CD8-positive, alpha-beta memory T cell (primary cell): ENCODE data around the gene NAA60. TPM values are rescaled to one million over a fixed set of nuclear protein-coding genes. Genes with fewer than 3 reads are reported as not detected.

Experiments used
- CTCF ChIA-PET: fragments of 350-600 bp; sonication (Branson Sonifier 250); formaldehyde crosslinking; loops from one replicate; lab custom pipeline; 2021; ENCODE audit warnings: antibody characterized with exemption; lab: Charles Lee
- POLR2A ChIA-PET: fragments of 350-600 bp; sonication (Branson Sonifier 250); formaldehyde crosslinking; loops from one replicate; lab custom pipeline; 2021; ENCODE audit warnings: antibody characterized with exemption; lab: Charles Lee
- DNase-seq, 5 donors: peaks; one replicate each; pipeline versions ENCODE4 v3.0.0 to v3.0.0-alpha.2; 2020 to 2022; ENCODE audit warnings: mixed read lengths in 1 of 5
- H3K27ac ChIP-seq: one replicate; pipeline ENCODE4 v1.7.0; 2013; ENCODE audit warnings: low read depth, mild to moderate bottlenecking, low read length, moderate library complexity
- H3K27me3 ChIP-seq: 2 replicates; pipeline ENCODE4 v1.7.0; 2013; ENCODE audit warnings: low read length, mild to moderate bottlenecking; ENCODE audit not compliant: insufficient read depth, poor library complexity, severe bottlenecking
- H3K36me3 ChIP-seq: 2 replicates; pipeline ENCODE4 v1.7.0; 2013; ENCODE audit warnings: mild to moderate bottlenecking, low read length, moderate library complexity; ENCODE audit not compliant: insufficient read depth
- H3K4me1 ChIP-seq: 2 replicates; pipeline ENCODE4 v1.7.0; 2013; ENCODE audit warnings: mild to moderate bottlenecking, low read length, moderate library complexity; ENCODE audit not compliant: insufficient read depth
- H3K4me3 ChIP-seq: 2 replicates; pipeline ENCODE4 v1.7.0; 2013; ENCODE audit warnings: mild to moderate bottlenecking, low read length
- H3K9me3 ChIP-seq: 2 replicates; pipeline ENCODE4 v1.7.0; 2013; ENCODE audit warnings: mild to moderate bottlenecking, low read length
- H3K27ac Mint-ChIP-seq, 8 donors: one replicate each; pipeline ENCODE4 v1.8.0; 2020 to 2021; ENCODE audit warnings: mixed read lengths in 8 of 8, mild to moderate bottlenecking in 6 of 8, inconsistent platforms in 3 of 8, moderate library complexity in 3 of 8
- H3K27me3 Mint-ChIP-seq, 2 donors: one replicate each; pipeline ENCODE4 v1.8.0; 2020 to 2021; ENCODE audit warnings: mixed read lengths in 2 of 2, mild to moderate bottlenecking in 1 of 2, moderate library complexity in 1 of 2
- H3K36me3 Mint-ChIP-seq, 3 donors: one replicate each; pipeline ENCODE4 v1.8.0; 2020 to 2021; ENCODE audit warnings: mixed read lengths in 3 of 3, inconsistent platforms in 1 of 3, mild to moderate bottlenecking in 1 of 3
- H3K4me1 Mint-ChIP-seq, 3 donors: one replicate each; pipeline ENCODE4 v1.8.0; 2020 to 2021; ENCODE audit warnings: mixed read lengths in 3 of 3, inconsistent platforms in 1 of 3, mild to moderate bottlenecking in 1 of 3
- H3K4me3 Mint-ChIP-seq, 7 donors: one replicate each; pipeline ENCODE4 v1.8.0; 2020 to 2021; ENCODE audit warnings: mixed read lengths in 7 of 7, mild to moderate bottlenecking in 6 of 7, moderate library complexity in 4 of 7, inconsistent platforms in 2 of 7
- H3K9me3 Mint-ChIP-seq, 5 donors: one replicate each; pipeline ENCODE4 v1.8.0; 2020 to 2022; ENCODE audit warnings: mixed read lengths in 5 of 5, mild to moderate bottlenecking in 3 of 5, moderate library complexity in 2 of 5, inconsistent platforms in 1 of 5
- polyA plus RNA-seq: library from polyadenylated mRNA; unstranded; fragments of 300-500 nt; fragmentation: Illumina TruSeq; gene quantifications from one replicate; pipeline ENCODE4 v1.2.3, GENCODE V29; 2021
- total RNA-seq, 2 experiments: library from RNA; stranded (reverse); gene quantifications; one replicate each; pipeline ENCODE4 v1.2.3, GENCODE V29; 2021

Gene NAA60
- total and polyA plus RNA-seq, 3 experiments from 2014 or later, result 33.1 to 65.5 (median 33.9) TPM

- Mint-ChIP-seq H3K27ac (no peak overlapping the region), H3K9me3 (peaks cover 20 to 75% (median 59%) of the 10 kb centered on the region in 5 donors), H3K27me3 (peaks cover 0 to 2% of the 10 kb centered on the region in 2 donors), H3K36me3 (peaks cover 4 to 48% (median 22%) of the 10 kb centered on the region in 3 donors), H3K4me3 (no peak overlapping the region), H3K4me1 (no peaks in the 10 kb centered on the region)
- peaks cover 29% of the 10 kb centered on the region for H3K9me3 ChIP-seq
- CTCF ChIA-PET, result no interaction called here
- H3K27me3 ChIP-seq, result no peaks in the 10 kb centered on the region
- peaks cover 1% of the 10 kb centered on the region for H3K36me3 ChIP-seq
- no peaks in the 10 kb centered on the region for H3K4me1 ChIP-seq
- H3K4me3 ChIP-seq, result no peak overlapping the region
- no peak for DNase-seq
- no peak overlapping the region for H3K27ac ChIP-seq
- POLR2A ChIA-PET, result no interaction called here
Observed at GRCh38 chr16:3413730-3414379, 29.6 kb upstream of the NAA60 start.

DNA sequence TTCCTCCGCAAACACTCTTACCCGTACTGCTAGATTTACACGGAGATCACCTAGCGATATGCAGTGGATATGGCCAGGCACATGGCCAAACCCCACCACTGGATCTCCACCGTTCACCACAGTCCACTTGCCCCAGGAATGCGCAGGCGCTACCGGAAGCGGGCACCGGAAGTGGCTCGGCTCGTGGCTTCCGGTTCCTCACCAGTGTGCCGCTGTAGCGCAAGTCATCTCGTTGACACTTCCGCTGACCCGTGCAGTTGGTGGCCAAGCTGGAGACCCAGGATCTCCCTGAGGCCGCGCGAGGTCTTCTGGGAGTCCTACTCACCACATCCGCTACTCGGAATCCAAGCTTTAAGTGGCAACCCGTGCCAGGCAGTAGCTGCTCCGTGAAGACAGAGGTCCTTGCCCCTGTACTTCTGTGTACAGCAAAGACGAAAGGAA, 11.7 kb upstream of the NAA60 start:
- Mint-ChIP-seq H3K27ac (peak overlapping the region; percentile 7 to 80 (median 60)), H3K4me1 (peaks cover 13 to 27% (median 24%) of the 10 kb centered on the region in 3 donors), H3K9me3 (peaks cover 0 to 8% (median 0%) of the 10 kb centered on the region in 5 donors), H3K4me3 (peak overlapping the region; percentile 20 to 90 (median 65)), H3K36me3 (peaks cover 0 to 36% (median 16%) of the 10 kb centered on the region in 3 donors), H3K27me3 (peaks cover 2 to 3% of the 10 kb centered on the region in 2 donors)
- H3K9me3 ChIP-seq, result no peaks in the 10 kb centered on the region
- peak; percentile 2 to 69 (median 38) for DNase-seq
- peaks cover 8% of the 10 kb centered on the region for H3K4me1 ChIP-seq
- H3K4me3 ChIP-seq, result peak overlapping the region; percentile 26
- ChIA-PET POLR2A (no interaction called here), CTCF (interaction anchor here (1.0 kb wide), 1 partner anchor 115 kb away, joined by 3 read pairs; no protein-coding TSS in a partner anchor)
- no peaks in the 10 kb centered on the region for H3K27me3 ChIP-seq
- no peaks in the 10 kb centered on the region for H3K36me3 ChIP-seq
- H3K27ac ChIP-seq, result no peak overlapping the region

- H3K27me3 Mint-ChIP-seq, result peaks cover 10% of the 10 kb centered on the region in 2 donors
- ChIA-PET CTCF (no interaction called here), POLR2A (no interaction called here)
- peaks cover 8 to 55% (median 19%) of the 10 kb centered on the region in 3 donors for H3K36me3 Mint-ChIP-seq
- Histone ChIP-seq H3K36me3 (no peaks in the 10 kb centered on the region), H3K9me3 (no peaks in the 10 kb centered on the region), H3K27ac (no peak overlapping the region), H3K4me1 (peaks cover 8% of the 10 kb centered on the region), H3K4me3 (no peak overlapping the region), H3K27me3 (no peaks in the 10 kb centered on the region)
- peak overlapping the region in 4 of 8 donors; percentile 40 to 86 (median 45) for H3K27ac Mint-ChIP-seq
- H3K4me1 Mint-ChIP-seq, result peaks cover 13 to 31% (median 28%) of the 10 kb centered on the region in 3 donors
- peaks cover 0 to 12% (median 7%) of the 10 kb centered on the region in 5 donors for H3K9me3 Mint-ChIP-seq
- no peak for DNase-seq
- H3K4me3 Mint-ChIP-seq, result no peak overlapping the region
Observed at GRCh38 chr16:3434373-3434772, 9.1 kb upstream of the NAA60 start.

GRCh38 chr16:3439637-3440036, 3.8 kb upstream of the NAA60 start:
- Histone ChIP-seq H3K9me3 (no peaks in the 10 kb centered on the region), H3K4me3 (no peak overlapping the region), H3K27ac (no peak overlapping the region), H3K27me3 (no peaks in the 10 kb centered on the region), H3K4me1 (peaks cover 6% of the 10 kb centered on the region), H3K36me3 (no peaks in the 10 kb centered on the region)
- Mint-ChIP-seq H3K4me3 (no peak overlapping the region), H3K4me1 (peaks cover 22 to 48% (median 35%) of the 10 kb centered on the region in 3 donors), H3K36me3 (peaks cover 19 to 57% (median 26%) of the 10 kb centered on the region in 3 donors), H3K27ac (peak overlapping the region in 2 of 8 donors; percentile 33 to 47), H3K9me3 (peaks cover 6 to 12% (median 10%) of the 10 kb centered on the region in 5 donors), H3K27me3 (peaks cover 9 to 10% of the 10 kb centered on the region in 2 donors)
- ChIA-PET CTCF (no interaction called here), POLR2A (no interaction called here)
- no peak for DNase-seq

DNA sequence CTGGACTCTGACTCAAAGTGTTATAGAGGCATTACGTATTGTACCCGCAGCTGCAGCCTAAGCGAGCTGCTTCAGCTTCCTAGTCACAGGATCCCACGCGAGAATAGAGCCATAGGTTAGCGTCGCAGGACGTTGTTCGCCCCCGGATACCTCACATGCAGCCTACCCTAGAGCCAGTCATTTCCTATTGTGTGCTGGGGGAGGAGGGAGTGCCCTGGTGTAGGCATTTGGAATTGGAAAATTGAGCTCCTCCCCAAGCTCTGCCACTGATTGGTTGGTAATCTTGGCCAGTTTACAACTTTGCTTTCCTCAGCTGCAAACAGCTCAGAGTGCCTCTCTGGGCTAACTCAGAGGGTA, 530 bp downstream of the NAA60 start:
- POLR2A ChIA-PET, result interaction anchor here (0.7 to 1.6 kb wide), 3 partner anchors 13 to 419 kb away, joined by 3 to 9 read pairs (median 5); no protein-coding TSS in a partner anchor
- H3K4me3 Mint-ChIP-seq, result peak overlapping the region; percentile 93 to 99 (median 97)

GRCh38 chr16:3454093-3454492, 10.6 kb downstream of the NAA60 start:
- peak overlapping the region in 3 of 8 donors; percentile 21 to 82 (median 68) for H3K27ac Mint-ChIP-seq
- ChIA-PET POLR2A (no interaction called here), CTCF (no interaction called here)
- Histone ChIP-seq H3K36me3 (no peaks in the 10 kb centered on the region), H3K4me3 (no peak overlapping the region), H3K9me3 (no peaks in the 10 kb centered on the region), H3K27me3 (no peaks in the 10 kb centered on the region), H3K4me1 (peaks cover 13% of the 10 kb centered on the region), H3K27ac (no peak overlapping the region)
- peak overlapping the region in 3 of 7 donors; percentile 18 to 59 (median 55) for H3K4me3 Mint-ChIP-seq
- no peaks in the 10 kb centered on the region for H3K9me3 Mint-ChIP-seq
- peaks cover 0 to 18% (median 0%) of the 10 kb centered on the region in 3 donors for H3K36me3 Mint-ChIP-seq
- no peak for DNase-seq
- H3K4me1 Mint-ChIP-seq, result peaks cover 17 to 27% (median 25%) of the 10 kb centered on the region in 3 donors
- no peaks in the 10 kb centered on the region for H3K27me3 Mint-ChIP-seq

More for the DNA sequence above, 530 bp downstream of the NAA60 start:
- peak overlapping the region; percentile 71 for H3K4me3 ChIP-seq
- peaks cover 10% of the 10 kb centered on the region for H3K4me1 ChIP-seq
- peaks cover 14 to 52% (median 19%) of the 10 kb centered on the region in 3 donors for H3K36me3 Mint-ChIP-seq
- DNase-seq, result peak in 3 of 5 donors; percentile 14 to 61 (median 31)
- H3K27me3 ChIP-seq, result no peaks in the 10 kb centered on the region
- peaks cover 1 to 4% of the 10 kb centered on the region in 2 donors for H3K27me3 Mint-ChIP-seq
- H3K9me3 Mint-ChIP-seq, result peaks cover 6 to 10% (median 8%) of the 10 kb centered on the region in 5 donors
- no peaks in the 10 kb centered on the region for H3K9me3 ChIP-seq
- CTCF ChIA-PET, result interaction anchor here (0.9 to 1.8 kb wide), 6 partner anchors 13 to 285 kb away, joined by 3 to 6 read pairs (median 4); partner anchors contain the start of genes ZNF174 and ZSCAN32
- H3K4me1 Mint-ChIP-seq, result peaks cover 29 to 52% (median 52%) of the 10 kb centered on the region in 3 donors
- peak overlapping the region; percentile 75 to 98 (median 97) for H3K27ac Mint-ChIP-seq
- H3K27ac ChIP-seq, result peak overlapping the region; percentile 66
- no peaks in the 10 kb centered on the region for H3K36me3 ChIP-seq

DNA sequence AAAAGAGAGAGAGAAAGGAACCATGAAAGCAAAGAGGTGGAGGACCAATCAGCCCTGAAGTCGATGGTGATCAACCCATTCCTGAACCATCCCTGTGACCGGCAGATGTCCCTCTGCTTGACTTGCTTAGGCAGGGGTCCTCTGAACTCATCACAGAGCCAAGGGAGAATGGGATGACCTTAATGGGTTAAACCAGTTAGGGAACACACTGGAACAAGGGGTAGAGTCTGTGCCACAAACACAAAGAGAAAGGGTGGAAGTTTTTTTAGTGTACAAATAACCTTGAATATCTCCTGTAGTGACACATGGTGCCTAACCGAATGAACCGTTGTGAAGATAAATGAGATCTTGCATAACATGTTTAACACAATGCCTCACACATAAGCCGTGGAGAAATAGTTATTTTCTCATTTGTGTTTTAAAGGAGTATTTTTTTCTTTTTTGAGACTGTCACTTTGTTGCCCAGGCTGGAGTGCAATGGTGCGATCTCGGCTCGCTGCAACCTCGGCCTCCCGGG, 11.2 kb downstream of the NAA60 start:
- peak overlapping the region in 6 of 7 donors; percentile 18 to 69 (median 44) for H3K4me3 Mint-ChIP-seq
- no peaks in the 10 kb centered on the region for H3K27me3 ChIP-seq
- peaks cover 23 to 33% (median 31%) of the 10 kb centered on the region in 3 donors for H3K4me1 Mint-ChIP-seq
- CTCF ChIA-PET, result no interaction called here
- no peak overlapping the region for H3K4me3 ChIP-seq
- H3K27ac ChIP-seq, result no peak overlapping the region
- peaks cover 19% of the 10 kb centered on the region for H3K4me1 ChIP-seq
- H3K36me3 Mint-ChIP-seq, result peaks cover 0 to 16% (median 0%) of the 10 kb centered on the region in 3 donors
- peak overlapping the region in 5 of 8 donors; percentile 5 to 82 (median 42) for H3K27ac Mint-ChIP-seq
- no peaks in the 10 kb centered on the region for H3K9me3 ChIP-seq
- no peaks in the 10 kb centered on the region for H3K27me3 Mint-ChIP-seq
- H3K9me3 Mint-ChIP-seq, result no peaks in the 10 kb centered on the region
- DNase-seq, result no peak
- POLR2A ChIA-PET, result no interaction called here
- no peaks in the 10 kb centered on the region for H3K36me3 ChIP-seq
